IMR-90 (cell line): ENCODE results near the gene KCTD11. TPM values are rescaled to one million over a fixed set of nuclear protein-coding genes. Genes with fewer than 3 reads are reported as not detected.

Experiments
- ATAC-seq: fragments of 200-7000 bp; cut with Tn5 transposase; 2 replicates; pipeline ENCODE4 v1.9.1; 2020; ENCODE audit warnings: low read depth, mild to moderate bottlenecking, moderate library complexity
- BruUV-seq: library from RNA; stranded (reverse); fragments of 400-500 nt; replicated peaks from 2 replicates; lab custom pipeline; 2021; lab: Mats Ljungman, UMichigan
- CTCF ChIA-PET: fragments of 300-600 bp; formaldehyde crosslinking; extraction: SDS; loops from one replicate; lab custom pipeline; 2021; ENCODE audit warnings: antibody characterized with exemption; lab: Yijun Ruan, JAX
- POLR2A ChIA-PET: fragments of 300-600 bp; sonication (Branson Sonifier 250); formaldehyde crosslinking; loops from one replicate; lab custom pipeline; 2022; ENCODE audit warnings: antibody characterized with exemption; ENCODE audit not compliant: unreplicated experiment; lab: Charles Lee
- DNase-seq: peaks from one replicate; pipeline ENCODE4 v3.0.0; 2013
- H2AFZ ChIP-seq: replicated peaks from 2 replicates; pipeline ENCODE3; 2013; ENCODE audit warnings: low read length, mild to moderate bottlenecking; ENCODE audit not compliant: poor library complexity
- H2AK5ac ChIP-seq: 2 replicates; pipeline ENCODE4 v1.6.1; 2013; ENCODE audit warnings: low read depth, low read length, inconsistent platforms
- H2AK9ac ChIP-seq: replicated peaks from 2 replicates; pipeline ENCODE3; 2013; ENCODE audit warnings: mild to moderate bottlenecking, low read depth, low read length, moderate library complexity; ENCODE audit not compliant: poor library complexity
- H2BK120ac ChIP-seq: 2 replicates; pipeline ENCODE4 v1.6.1; 2013; ENCODE audit warnings: low read depth, low read length, inconsistent platforms
- H2BK15ac ChIP-seq: 3 replicates; pipeline ENCODE4 v1.6.1; 2013; ENCODE audit warnings: low read depth, low read length, inconsistent platforms
- H2BK20ac ChIP-seq: 2 replicates; pipeline ENCODE4 v1.6.1; 2013; ENCODE audit warnings: low read depth, mild to moderate bottlenecking, inconsistent platforms, low read length, moderate library complexity
- H2BK5ac ChIP-seq: 2 replicates; pipeline ENCODE4 v1.6.1; 2013; ENCODE audit warnings: mild to moderate bottlenecking, low read depth, low read length, inconsistent platforms; ENCODE audit not compliant: poor library complexity, severe bottlenecking
- H3K14ac ChIP-seq: replicated peaks from 2 replicates; pipeline ENCODE4 v1.6.1; 2013; ENCODE audit warnings: low read depth, low read length, inconsistent platforms
- H3K18ac ChIP-seq: 2 replicates; pipeline ENCODE4 v1.6.1; 2013; ENCODE audit warnings: low read depth, low read length, control low read depth
- H3K23ac ChIP-seq: 2 replicates; pipeline ENCODE4 v1.6.1; 2013; ENCODE audit warnings: low read depth, low read length, inconsistent platforms
- H3K27ac ChIP-seq: 2 replicates; pipeline ENCODE4 v1.5.1; 2013; ENCODE audit warnings: mild to moderate bottlenecking, control low read depth, low read length; ENCODE audit not compliant: insufficient read depth
- H3K27me3 ChIP-seq: 2 replicates; pipeline ENCODE4 v1.6.1; 2013; ENCODE audit warnings: low read length; ENCODE audit not compliant: control insufficient read depth, insufficient read depth
- H3K36me3 ChIP-seq: 2 replicates; pipeline ENCODE4 v1.6.1; 2013; ENCODE audit warnings: low read length, mixed read lengths; ENCODE audit not compliant: control insufficient read depth, insufficient read depth
- H3K4ac ChIP-seq: 2 replicates; pipeline ENCODE4 v1.6.1; 2013; ENCODE audit warnings: low read depth, low read length, inconsistent platforms
- H3K4me1 ChIP-seq: 2 replicates; pipeline ENCODE4 v1.6.1; 2013; ENCODE audit warnings: low read length, mixed read lengths; ENCODE audit not compliant: control insufficient read depth, insufficient read depth
- H3K4me2 ChIP-seq: 2 replicates; pipeline ENCODE4 v1.6.1; 2013; ENCODE audit warnings: low read depth, mild to moderate bottlenecking, control low read depth, low read length, moderate library complexity
- H3K4me3 ChIP-seq: 2 replicates; pipeline ENCODE4 v1.5.1; 2013; ENCODE audit warnings: low read depth, mild to moderate bottlenecking, control low read depth, low read length, moderate library complexity; ENCODE audit not compliant: insufficient read depth
- H3K56ac ChIP-seq: 2 replicates; pipeline ENCODE4 v1.6.1; 2013; ENCODE audit warnings: low read length, inconsistent platforms; ENCODE audit not compliant: insufficient read depth; ENCODE audit errors: extremely low read depth
- H3K79me1 ChIP-seq, 2 experiments: 2 replicates each; pipeline ENCODE4 v1.6.1; 2013; ENCODE audit warnings: low read length in 2 of 2, inconsistent platforms in 1 of 2, low read depth in 1 of 2
- H3K9ac ChIP-seq: 2 replicates; pipeline ENCODE4 v1.6.1; 2013; ENCODE audit warnings: low read depth, low read length, control low read depth
- H3K9me1 ChIP-seq: 2 replicates; pipeline ENCODE4 v1.6.1; 2013; ENCODE audit warnings: low read length, inconsistent platforms; ENCODE audit not compliant: insufficient read depth
- H3K9me3 ChIP-seq: 2 replicates; pipeline ENCODE4 v1.6.1; 2013; ENCODE audit warnings: low read length; ENCODE audit not compliant: control insufficient read depth, insufficient read depth
- H4K20me1 ChIP-seq: 2 replicates; pipeline ENCODE4 v1.6.1; 2013; ENCODE audit warnings: low read length, inconsistent platforms; ENCODE audit not compliant: insufficient read depth
- H4K5ac ChIP-seq: 2 replicates; pipeline ENCODE4 v1.6.1; 2013; ENCODE audit warnings: mild to moderate bottlenecking, low read depth, low read length, control low read depth
- H4K8ac ChIP-seq, 2 experiments: 2 replicates each; pipeline ENCODE4 v1.6.1; 2013; ENCODE audit warnings: low read depth in 2 of 2, low read length in 2 of 2, control low read depth in 1 of 2, inconsistent platforms in 1 of 2
- H4K91ac ChIP-seq: 2 replicates; pipeline ENCODE4 v1.6.1; 2013; ENCODE audit warnings: low read depth, low read length, inconsistent platforms; ENCODE audit not compliant: insufficient read depth
- CEBPB ChIP-seq: IDR thresholded peaks from 2 replicates; pipeline ENCODE4 v1.6.1; 2012; ENCODE audit warnings: low read depth, low read length, improper control_type of control experiment
- FOS ChIP-seq: fragments of 150-350 bp; IDR thresholded peaks from 2 replicates; pipeline ENCODE4 v1.6.1; 2016; ENCODE audit warnings: low read depth, low read length
- MAFK ChIP-seq: IDR thresholded peaks from 2 replicates; pipeline ENCODE4 v1.6.1; 2012; ENCODE audit warnings: low read depth, low read length, improper control_type of control experiment
- POLR2A ChIP-seq: IDR thresholded peaks from 2 replicates; pipeline ENCODE4 v1.6.1; 2012; ENCODE audit warnings: mild to moderate bottlenecking, low read depth, low read length
- RAD21 ChIP-seq: IDR thresholded peaks from 2 replicates; pipeline ENCODE4 v1.6.1; 2012; ENCODE audit warnings: low read length, improper control_type of control experiment
- RCOR1 ChIP-seq: IDR thresholded peaks from 2 replicates; pipeline ENCODE4 v1.6.1; 2012; ENCODE audit warnings: mild to moderate bottlenecking, low read length, improper control_type of control experiment; ENCODE audit not compliant: insufficient replicate concordance
- WGBS, 2 experiments: methylation state at CpG; one replicate each; pipeline versions ENCODE4 v1.1.5 to v1.1.7; 2013; ENCODE audit warnings: missing lambda C conversion rate in 2 of 2; ENCODE audit not compliant: insufficient read length in 1 of 2; ENCODE audit errors: extremely low coverage in 2 of 2; 5-methylcytosine and 5-hydroxymethylcytosine counted together
- dilution Hi-C: fragments of 300-500 bp; cut with HindIII; formaldehyde crosslinking; loops from one replicate; pipeline ENCODE4 v1.14.3; 2018; ENCODE audit warnings: low sequenced_read_pairs; ENCODE audit not compliant: unreplicated experiment
- in situ Hi-C: fragments of 300-500 bp; cut with MboI; formaldehyde crosslinking; loops from 3 replicates; pipeline ENCODE4 v1.14.3; 2019; ENCODE audit warnings: low sequenced_read_pairs, inconsistent platforms, mixed read lengths
- intact Hi-C: fragments of 100-400 bp; cut with micrococcal nuclease; formaldehyde crosslinking; loops from 2 replicates; pipeline ENCODE4 v1.10.0; 2022
- polyA plus RNA-seq, 3 experiments: library from polyadenylated mRNA; depleted of rRNA; stranded (reverse); fragments of >200 nt; gene quantifications; 2 replicates each; pipeline ENCODE4 v1.2.3, GENCODE V29; 2012; ENCODE audit warnings: low replicate concordance in 1 of 3
- total RNA-seq: library from RNA; depleted of rRNA; stranded (reverse); fragments of >200 nt; gene quantifications from 2 replicates; pipeline ENCODE4 v1.2.3, GENCODE V29; 2012

The KCTD11 gene
- total and polyA plus RNA-seq, 2 of the 4 experiments (the other 2 are of a cell fraction), result 10.8 to 16.4 TPM

DNA sequence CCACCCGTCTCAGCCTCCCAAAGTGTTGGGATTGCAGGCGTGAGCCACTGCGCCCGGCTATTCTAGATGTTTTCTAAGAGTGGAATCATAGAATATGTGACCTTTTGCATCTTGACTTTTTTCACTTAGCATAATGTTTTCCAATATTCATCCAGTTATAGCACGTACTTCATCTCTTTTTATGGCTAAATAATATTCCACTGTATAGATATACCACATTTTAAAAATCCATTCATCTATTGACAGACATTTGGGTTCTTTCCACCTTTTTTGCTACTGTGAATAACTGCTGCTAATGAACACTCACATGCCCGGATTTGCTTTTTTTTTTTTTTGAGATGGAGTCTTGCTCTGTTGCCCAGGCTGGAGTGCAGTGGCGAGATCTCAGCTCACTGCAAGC lies 47.8 kb upstream of the KCTD11 start:
- ChIA-PET POLR2A (no interaction called here), CTCF (no interaction called here)
- peaks cover 3% of the 10 kb centered on the region; the same call in 1 of the 2 replicates for H3K27me3 ChIP-seq
- no peak for DNase-seq
- H3K56ac ChIP-seq, result no peak overlapping the region
- no peak overlapping the region for H2BK5ac ChIP-seq
- H2BK120ac ChIP-seq, result no peak overlapping the region
- no peaks in the 10 kb centered on the region for H3K9me3 ChIP-seq
- H2BK20ac ChIP-seq, result no peak overlapping the region
- H3K4me2 ChIP-seq, result no peak overlapping the region
- H3K36me3 ChIP-seq, result no peaks in the 10 kb centered on the region
- no peak overlapping the region for H3K9ac ChIP-seq
- no peak overlapping the region for H3K23ac ChIP-seq
- peaks cover 0 to 9% of the 10 kb centered on the region in 2 experiments; a peak in 2 of 4 replicates for H3K79me1 ChIP-seq
- no peak overlapping the region for H3K27ac ChIP-seq
- dilution Hi-C loops (no loop called here), intact Hi-C loops (no loop called here), in situ Hi-C loops (loop anchor here (10.0 kb wide), 1 partner anchor 259 kb away; the partner anchor contains the start of gene SLC16A11)
- H3K4me3 ChIP-seq, result no peak overlapping the region
- no CpG with 5 or more reads among the region's 7 CpGs for WGBS, 2 experiments
- H4K8ac ChIP-seq, result no peak overlapping the region
- peaks cover 10% of the 10 kb centered on the region for H4K20me1 ChIP-seq
- H2BK15ac ChIP-seq, result no peak overlapping the region
- no peak overlapping the region for H3K14ac ChIP-seq
- H4K91ac ChIP-seq, result no peak overlapping the region
- no peak for ATAC-seq
- no peaks in the 10 kb centered on the region for H3K9me1 ChIP-seq
- no peaks in the 10 kb centered on the region for H3K4me1 ChIP-seq
- H4K5ac ChIP-seq, result no peak overlapping the region
- H3K18ac ChIP-seq, result no peak overlapping the region
- H2AK5ac ChIP-seq, result no peak overlapping the region
- H3K4ac ChIP-seq, result no peak overlapping the region
- no peak overlapping the region for H2AK9ac ChIP-seq
- TF ChIP-seq POLR2A, result no peak
- TF ChIP-seq CEBPB, result no peak
- TF ChIP-seq RCOR1, result no peak
- no peak for TF ChIP-seq MAFK
- no peak for TF ChIP-seq FOS
- TF ChIP-seq RAD21, result no peak
- BruUV-seq, result no TSS peak
- no peak overlapping the region for H2AFZ ChIP-seq
